GM18867 (cell line): Measurements from ENCODE around the gene TDRD3.
A peak's percentile ranks its signal among the peaks of the same experiment; 100 is the strongest.

Source experiments
- ATAC-seq: cut with Tn5 transposase; IDR thresholded peaks from one replicate; pipeline ENCODE4 v1.9.1; 2021; ENCODE audit warnings: mild to moderate bottlenecking, moderate library complexity; ENCODE audit not compliant: unreplicated experiment

TDRD3 gene

GRCh38 chr13:60572003-60572798 is 175.2 kb downstream of the TDRD3 start:
- ATAC-seq, result no peak

GRCh38 chr13:60572855-60573254 is 175.8 kb downstream of the TDRD3 start:
- ATAC-seq, result no peak

DNA sequence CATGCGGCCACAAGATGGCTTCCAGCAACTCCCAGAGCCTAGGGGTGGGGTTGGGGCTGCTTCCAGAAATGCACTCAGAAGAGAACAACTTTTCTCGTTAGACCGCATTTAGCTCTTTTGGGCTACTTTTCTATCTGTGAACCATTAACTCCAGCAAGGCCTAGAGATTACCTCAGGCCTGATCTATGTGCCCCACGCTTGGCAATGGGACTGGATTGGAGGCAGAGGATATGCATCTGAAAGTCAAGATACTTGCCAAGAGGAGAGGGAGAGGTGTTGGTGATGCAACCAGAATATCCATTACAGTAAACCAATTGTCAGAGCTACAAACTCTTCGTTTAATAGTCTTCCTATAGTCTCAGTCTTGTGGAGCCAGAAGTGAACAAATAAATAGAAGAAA is 177.7 kb downstream of the TDRD3 start:
- no peak for ATAC-seq

GRCh38 chr13:60575142-60575541 is 178.1 kb downstream of the TDRD3 start:
- ATAC-seq, result no peak

DNA sequence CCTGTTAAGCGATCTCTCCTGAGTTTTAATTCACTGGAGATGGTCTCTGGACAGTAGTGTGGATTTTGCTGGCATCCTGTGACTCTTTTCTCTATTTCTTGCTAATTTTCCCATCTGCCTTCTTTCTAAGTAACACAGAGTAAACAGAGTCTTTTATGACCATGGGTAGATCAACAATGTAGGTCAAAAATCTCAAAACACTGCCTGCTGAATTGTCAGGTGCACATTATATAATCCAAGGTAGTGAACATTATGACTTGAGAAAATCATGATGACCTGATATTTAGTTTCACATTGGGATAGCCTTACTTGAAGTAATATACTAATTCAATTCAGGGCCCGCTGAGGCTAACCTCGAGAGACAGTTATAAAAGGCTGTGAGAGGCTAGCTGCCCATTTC is 180.7 kb downstream of the TDRD3 start:
- no peak for ATAC-seq

- no peak for ATAC-seq
Measured at GRCh38 chr13:60583196-60583888, 186.3 kb downstream of the TDRD3 start.

DNA sequence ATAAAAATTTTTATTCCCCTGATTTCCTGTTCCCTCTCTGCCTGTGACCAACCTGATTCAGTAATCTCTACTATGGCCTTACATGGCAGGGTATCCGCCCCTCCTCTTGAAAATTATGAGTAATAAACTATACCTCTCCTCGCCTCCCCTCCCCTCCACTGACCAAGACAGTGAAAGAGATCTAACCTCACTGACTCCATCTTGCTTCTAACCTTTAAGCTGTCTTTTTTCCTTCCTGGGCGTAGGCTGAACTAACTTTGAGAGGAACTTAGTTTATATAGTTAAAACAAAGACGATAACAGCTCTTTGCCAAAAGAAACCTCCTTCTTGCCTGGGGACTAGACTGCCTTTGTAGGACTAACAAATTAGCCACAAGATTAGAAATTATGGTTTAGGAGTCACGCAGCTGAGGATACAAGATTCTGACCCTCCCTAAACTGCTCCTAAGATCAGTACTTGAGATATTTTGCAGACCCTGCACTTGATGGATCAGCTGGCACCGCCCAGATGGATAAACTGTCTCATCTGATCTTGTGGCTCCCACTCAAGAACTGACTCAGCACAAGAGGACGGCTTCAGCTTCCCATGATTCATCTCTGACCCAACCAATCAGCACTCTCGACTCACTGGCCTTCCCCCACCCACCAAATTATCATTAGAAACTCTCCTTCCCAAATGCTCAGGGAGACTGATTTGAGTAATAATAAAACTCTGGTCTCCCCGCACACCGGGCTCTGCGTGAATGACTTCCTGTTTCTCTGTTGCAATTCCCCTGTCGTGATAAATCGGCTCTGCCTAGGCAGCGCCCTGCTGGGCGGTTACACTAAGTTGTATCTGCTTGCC is 187.1 kb downstream of the TDRD3 start:
- ATAC-seq, result no peak

- ATAC-seq, result no peak
Measured at GRCh38 chr13:60584976-60585375, 188.0 kb downstream of the TDRD3 start.

DNA sequence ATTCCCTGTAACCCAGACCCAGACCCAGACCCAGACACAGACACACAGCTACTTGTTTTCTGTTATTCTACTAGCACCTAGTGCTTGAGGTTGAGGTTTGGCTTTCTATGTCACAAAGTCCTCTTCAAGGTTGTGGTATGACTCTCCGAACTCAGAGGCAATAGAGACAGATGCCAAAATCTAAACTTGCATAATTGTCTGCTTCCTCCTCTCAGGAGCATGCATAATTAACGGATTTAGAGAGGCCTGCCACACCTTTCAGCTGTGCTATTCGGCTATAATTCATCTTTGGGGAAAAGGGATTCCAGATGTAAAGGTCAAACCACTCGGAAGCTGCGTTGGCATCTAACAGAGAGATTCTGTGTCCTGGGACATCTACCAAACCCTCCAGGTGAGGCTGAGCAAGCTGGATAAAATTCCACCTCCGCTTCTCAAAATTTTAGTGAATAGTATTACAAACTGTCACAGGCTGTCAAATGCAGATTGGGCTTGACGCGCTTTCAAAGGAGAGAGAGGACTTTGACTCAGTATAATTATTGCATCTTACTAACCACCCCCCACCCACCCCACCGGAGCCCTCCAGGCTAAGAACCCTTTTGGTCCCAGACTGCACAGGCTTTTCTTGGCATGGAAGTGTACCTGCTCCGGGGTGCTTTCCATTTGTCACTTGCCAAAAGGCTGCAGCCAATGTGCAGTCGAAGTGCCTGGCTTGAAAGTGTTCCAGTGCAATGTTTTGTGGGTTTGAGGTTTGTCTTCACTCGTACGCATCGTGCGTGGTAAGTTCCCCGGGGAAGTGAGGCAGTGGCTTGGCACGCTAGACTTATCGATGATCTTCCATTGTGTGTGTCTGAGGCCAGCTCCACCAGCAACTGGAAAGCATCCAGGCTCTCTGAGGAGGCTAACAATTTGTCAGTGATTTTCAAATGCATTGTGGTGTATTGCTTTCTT is 194.1 kb downstream of the TDRD3 start:
- peak; percentile 86 for ATAC-seq

DNA sequence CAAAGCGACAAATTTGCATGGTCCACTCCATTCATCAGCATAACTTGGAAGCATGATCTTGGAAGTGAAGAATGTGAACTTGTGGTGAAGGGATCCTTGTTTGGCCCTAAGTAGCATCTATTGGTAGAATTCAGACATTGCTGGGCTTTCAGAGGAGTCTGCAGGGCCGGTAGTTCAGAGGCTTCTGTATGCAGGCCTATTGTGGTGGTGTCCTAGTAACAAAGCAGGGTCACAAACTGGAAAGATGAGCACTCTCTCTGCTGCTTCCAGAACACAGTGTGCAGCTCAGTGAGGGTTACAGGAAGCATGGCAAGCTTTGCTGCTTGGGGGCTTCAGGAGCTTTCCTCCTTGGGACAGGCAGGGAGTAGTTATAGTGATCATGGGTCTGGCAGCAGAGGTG is 206.0 kb downstream of the TDRD3 start:
- no peak for ATAC-seq

GRCh38 chr13:60604058-60604457 is 207.0 kb downstream of the TDRD3 start:
- no peak for ATAC-seq

DNA sequence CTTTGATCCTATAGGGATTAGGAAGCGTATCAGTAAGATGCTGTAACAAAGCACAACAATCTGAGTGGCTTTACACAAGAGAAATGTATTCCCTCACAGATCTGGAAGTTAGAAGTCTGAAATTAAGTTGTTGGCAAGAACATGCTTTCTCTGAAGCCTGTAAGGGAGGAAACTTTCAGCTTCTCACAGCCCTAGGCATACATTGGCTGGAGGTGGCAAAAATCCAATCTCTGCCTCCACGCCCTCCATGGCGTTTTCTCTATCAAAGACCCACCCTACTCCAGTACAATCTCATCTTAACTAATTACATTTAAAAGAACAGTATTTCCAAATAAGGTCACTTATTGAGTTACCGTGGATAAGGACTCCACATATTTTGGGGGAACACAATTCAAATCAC is 211.9 kb downstream of the TDRD3 start:
- ATAC-seq, result no peak

- no peak for ATAC-seq
Measured at GRCh38 chr13:60611523-60611922, 214.5 kb downstream of the TDRD3 start.

GRCh38 chr13:60612593-60612992 is 215.6 kb downstream of the TDRD3 start:
- no peak for ATAC-seq

GRCh38 chr13:60613080-60613479 is 216.1 kb downstream of the TDRD3 start:
- no peak for ATAC-seq

DNA sequence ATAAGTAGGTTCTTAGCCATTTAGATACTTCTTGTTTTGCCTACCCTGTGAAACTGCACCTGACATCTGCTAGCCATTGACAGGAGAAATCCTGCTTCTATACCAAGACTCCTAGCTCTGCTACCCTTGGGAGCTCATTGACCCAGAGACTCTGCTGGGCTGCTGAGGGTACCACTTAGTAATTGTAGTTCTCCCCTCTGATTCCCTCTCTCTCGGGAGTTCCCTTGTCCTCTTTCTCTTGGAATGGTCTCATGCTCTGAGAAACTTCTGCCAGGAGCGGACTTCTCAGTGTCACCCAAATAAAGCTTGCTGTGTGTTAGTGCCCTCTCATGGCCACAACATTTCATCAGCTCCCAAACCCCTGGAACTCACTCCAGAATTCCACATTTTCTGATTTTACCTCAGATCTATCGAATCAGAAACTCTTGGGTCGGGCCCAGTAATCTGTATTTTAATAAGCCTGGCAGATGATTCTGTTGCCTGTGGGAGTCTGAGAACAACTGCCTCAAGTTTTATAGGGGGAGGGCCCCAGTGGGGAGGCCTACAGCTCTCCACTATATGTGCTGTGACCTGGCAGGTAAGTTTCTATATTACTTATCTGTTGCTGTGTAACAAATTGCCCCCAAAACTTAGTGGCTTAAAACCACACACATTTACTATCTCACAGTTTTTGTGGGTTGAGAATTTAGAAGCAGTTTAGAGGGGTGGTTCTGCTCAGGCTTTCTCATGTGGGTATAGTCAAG is 221.1 kb downstream of the TDRD3 start:
- ATAC-seq, result no peak

GRCh38 chr13:60619461-60619860 is 222.4 kb downstream of the TDRD3 start:
- ATAC-seq, result no peak

- ATAC-seq, result no peak
Measured at GRCh38 chr13:60620611-60621395, 223.8 kb downstream of the TDRD3 start.

- ATAC-seq, result no peak
Measured at GRCh38 chr13:60623151-60623550, 226.1 kb downstream of the TDRD3 start.
